ENCODE measurements around the gene SLC35C1. TPM values are rescaled to one million over a fixed set of nuclear protein-coding genes. Genes with fewer than 3 reads are reported as not detected.

Gene SLC35C1
- total and polyA plus RNA-seq, 9 of the 15 experiments (the other 6 are each of a cell fraction or from before 2014, with no cell fraction given): 0.65 to 13.1 (median 2.4) TPM

DNA sequence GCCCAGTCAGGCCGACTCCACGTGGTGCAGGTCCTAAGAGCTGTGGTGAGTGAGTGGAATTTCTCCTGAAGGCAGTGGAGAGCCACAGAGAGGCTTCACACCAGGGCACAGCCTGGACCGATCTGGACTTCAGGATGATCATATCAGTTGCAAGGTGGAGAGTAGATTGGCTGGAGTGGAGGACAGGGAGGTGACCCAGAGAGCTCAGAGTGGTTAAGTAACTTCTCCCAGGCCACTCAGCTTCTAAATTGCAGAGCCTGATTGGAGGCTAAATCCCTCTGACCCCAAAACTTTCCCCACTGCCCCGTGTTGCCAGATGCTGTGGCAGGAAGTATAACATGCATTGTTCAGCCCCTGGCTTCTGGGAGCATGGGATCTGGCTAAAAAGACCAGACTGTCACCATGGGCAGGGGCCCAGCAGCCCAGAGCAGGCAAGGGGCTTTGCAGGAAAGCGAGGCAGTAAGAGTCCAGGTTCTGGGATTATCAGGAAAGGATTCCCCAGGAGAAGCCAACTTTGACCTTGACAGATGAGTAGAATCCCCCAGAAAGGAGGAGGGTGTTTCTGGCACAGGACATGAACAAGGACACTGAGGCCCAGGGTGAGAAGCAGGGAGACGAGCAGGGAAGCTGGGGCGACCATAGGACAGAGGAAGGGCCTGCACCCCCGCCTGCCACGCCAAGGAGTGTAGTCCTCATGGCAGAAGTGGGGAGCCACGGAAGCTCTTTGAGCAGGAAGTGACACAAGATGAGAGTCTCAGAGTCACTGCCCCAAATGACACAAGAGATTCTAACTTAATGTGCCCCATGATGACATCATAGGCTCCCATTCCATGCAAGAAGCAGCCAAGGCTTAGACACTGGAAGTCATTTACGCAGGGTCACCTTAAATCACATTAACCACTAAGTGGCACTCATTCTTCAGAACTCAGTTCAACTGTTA lies 4.8 kb downstream of the SLC35C1 start:
- Histone ChIP-seq H3K4me1 (replicated peaks in 1 of 2; ENCODE audit: control insufficient read depth in 2 of 2, insufficient read depth in 2 of 2, low read length in 2 of 2) (peaks cover 11 to 35% of the 10 kb centered on the region in 2 experiments; a peak in 4 of 5 replicates), H3K36me3 (ENCODE audit: control insufficient read depth, insufficient read depth, low read length) (peaks cover 42% of the 10 kb centered on the region; the same call in 2 of the 3 replicates), H4K20me1 (replicated peaks; ENCODE audit: control insufficient read depth, insufficient read depth, low read length) (peaks cover 3% of the 10 kb centered on the region; the same call in 1 of the 2 replicates), H3K4me3 (no peak overlapping the region), H3K9ac (ENCODE audit: insufficient read depth in 1 of 2, low read depth in 2 of 2, low read length in 2 of 2) (peak overlapping the region in 1 of 2 experiments; percentile 66; a peak in 2 of 4 replicates), H3K9me3 (replicated peaks; ENCODE audit: control insufficient read depth, insufficient read depth, low read depth, low read length) (no peaks in the 10 kb centered on the region), H3K4me2 (ENCODE audit: insufficient read depth, low read length) (no peak overlapping the region), H3K9me1 (ENCODE audit: control insufficient read depth, insufficient read depth, low read length) (no peaks in the 10 kb centered on the region), H3K27ac (ENCODE audit: extremely low read depth, low read depth, low read length) (peak overlapping the region; percentile 37; the same call in 1 of the 3 replicates), H2AFZ (ENCODE audit: low read depth, low read length) (no peak overlapping the region), H3K27me3 (ENCODE audit: control insufficient read depth in 2 of 2, insufficient read depth in 2 of 2, low read length in 2 of 2) (no peaks in the 10 kb centered on the region), H3K79me2 (ENCODE audit: control insufficient read depth, insufficient read depth, low read length) (peaks cover 27% of the 10 kb centered on the region)
- CTCF ChIA-PET (ENCODE audit: low intra/inter-chr PET ratio): interaction anchor here (0.6 kb wide), 1 partner anchor 44 kb away, joined by 3 read pairs; no protein-coding TSS in a partner anchor
- intact Hi-C loops (cut with micrococcal nuclease) (loop anchor here (5.0 to 10.0 kb wide), 2 partner anchors 38 to 65 kb away; partner anchors contain the start of gene CRY2), in situ Hi-C loops (cut with MboI) (no loop called here)
- DNase-seq (ENCODE audit: extremely low read depth in 1 of 4, low spot score in 3 of 4) (no peak), FAIRE-seq (no peak), ATAC-seq (no peak)
- POLR2A ChIA-PET: interaction anchor here (0.6 to 0.9 kb wide), 2 partner anchors 8 to 428 kb away, joined by 3 read pairs; no protein-coding TSS in a partner anchor
- no TSS peak for BruUV-seq (replicated peaks)
- 78% methylated on average over 11 of the region's 11 CpGs for WGBS (ENCODE audit: insufficient coverage, low coverage, missing lambda C conversion rate)
- peak; percentile 65 for TF ChIP-seq ZFP36 (IDR thresholded peaks at IDR 0.05; ENCODE audit: low read depth, low read length, partially characterized antibody)
- no peak for TF ChIP-seq ILF3 (IDR thresholded peaks at IDR 0.05; ENCODE audit: borderline replicate concordance)
- no peak for TF ChIP-seq MAFK (IDR thresholded peaks at IDR 0.05; ENCODE audit: low read length)
- no peak for TF ChIP-seq POLR3A (IDR thresholded peaks at IDR 0.05; ENCODE audit: borderline replicate concordance, extremely low read depth, insufficient read depth, insufficient read length)
- no peak for TF ChIP-seq ZNF76 (CRISPR knock-in tag; IDR thresholded peaks at IDR 0.05; ENCODE audit: borderline replicate concordance)
- TF ChIP-seq HNRNPK (IDR thresholded peaks at IDR 0.05; ENCODE audit: low read depth, low read length, poor library complexity, severe bottlenecking): no peak
- TF ChIP-seq RCOR1 (IDR thresholded peaks at IDR 0.05; ENCODE audit: borderline replicate concordance in 1 of 2, low read depth in 2 of 2, low read length in 2 of 2): no peak
- TF ChIP-seq CREM (IDR thresholded peaks at IDR 0.05; ENCODE audit: low read depth): peak; percentile 74
- TF ChIP-seq GABPA (tag; conservative IDR thresholded peaks at IDR 0.05; ENCODE audit: low read depth): peak; percentile 54
- no peak for TF ChIP-seq NR3C1 (CRISPR knock-in tag; IDR thresholded peaks at IDR 0.05)
- TF ChIP-seq, protein P1, sequence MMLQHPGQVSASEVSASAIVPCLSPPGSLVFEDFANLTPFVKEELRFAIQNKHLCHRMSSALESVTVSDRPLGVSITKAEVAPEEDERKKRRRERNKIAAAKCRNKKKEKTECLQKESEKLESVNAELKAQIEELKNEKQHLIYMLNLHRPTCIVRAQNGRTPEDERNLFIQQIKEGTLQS (IDR thresholded peaks at IDR 0.05): peak; percentile 81
- TF ChIP-seq, protein P1 (CRISPR knock-in tag; conservative IDR thresholded peaks at IDR 0.05): no peak
- no peak for TF ChIP-seq NFIX (CRISPR knock-in tag; IDR thresholded peaks at IDR 0.05; ENCODE audit: low read depth)
- TF ChIP-seq MTA1 (IDR thresholded peaks at IDR 0.05; ENCODE audit: borderline replicate concordance): no peak
- TF ChIP-seq BMI1 (IDR thresholded peaks at IDR 0.05; ENCODE audit: low read length): no peak
- TF ChIP-seq, protein P2, sequence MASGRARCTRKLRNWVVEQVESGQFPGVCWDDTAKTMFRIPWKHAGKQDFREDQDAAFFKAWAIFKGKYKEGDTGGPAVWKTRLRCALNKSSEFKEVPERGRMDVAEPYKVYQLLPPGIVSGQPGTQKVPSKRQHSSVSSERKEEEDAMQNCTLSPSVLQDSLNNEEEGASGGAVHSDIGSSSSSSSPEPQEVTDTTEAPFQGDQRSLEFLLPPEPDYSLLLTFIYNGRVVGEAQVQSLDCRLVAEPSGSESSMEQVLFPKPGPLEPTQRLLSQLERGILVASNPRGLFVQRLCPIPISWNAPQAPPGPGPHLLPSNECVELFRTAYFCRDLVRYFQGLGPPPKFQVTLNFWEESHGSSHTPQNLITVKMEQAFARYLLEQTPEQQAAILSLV (tag; IDR thresholded peaks at IDR 0.05): no peak
- no peak for TF ChIP-seq ESRRB (CRISPR knock-in tag; IDR thresholded peaks at IDR 0.05; ENCODE audit: borderline replicate concordance)
- TF ChIP-seq ZC3H4 (CRISPR knock-in tag; IDR thresholded peaks at IDR 0.05; ENCODE audit: borderline replicate concordance): no peak

All from K562 (cell line).